ENCODE measurements around the gene IBTK.
A peak's percentile ranks its signal among the peaks of the same experiment; 100 is the strongest.
"Not testable (repeated sequence)": the region's sequence is repeated elsewhere in the genome, so short reads cannot be mapped to it uniquely, and the experiment has no call there.

The IBTK gene, protein sequence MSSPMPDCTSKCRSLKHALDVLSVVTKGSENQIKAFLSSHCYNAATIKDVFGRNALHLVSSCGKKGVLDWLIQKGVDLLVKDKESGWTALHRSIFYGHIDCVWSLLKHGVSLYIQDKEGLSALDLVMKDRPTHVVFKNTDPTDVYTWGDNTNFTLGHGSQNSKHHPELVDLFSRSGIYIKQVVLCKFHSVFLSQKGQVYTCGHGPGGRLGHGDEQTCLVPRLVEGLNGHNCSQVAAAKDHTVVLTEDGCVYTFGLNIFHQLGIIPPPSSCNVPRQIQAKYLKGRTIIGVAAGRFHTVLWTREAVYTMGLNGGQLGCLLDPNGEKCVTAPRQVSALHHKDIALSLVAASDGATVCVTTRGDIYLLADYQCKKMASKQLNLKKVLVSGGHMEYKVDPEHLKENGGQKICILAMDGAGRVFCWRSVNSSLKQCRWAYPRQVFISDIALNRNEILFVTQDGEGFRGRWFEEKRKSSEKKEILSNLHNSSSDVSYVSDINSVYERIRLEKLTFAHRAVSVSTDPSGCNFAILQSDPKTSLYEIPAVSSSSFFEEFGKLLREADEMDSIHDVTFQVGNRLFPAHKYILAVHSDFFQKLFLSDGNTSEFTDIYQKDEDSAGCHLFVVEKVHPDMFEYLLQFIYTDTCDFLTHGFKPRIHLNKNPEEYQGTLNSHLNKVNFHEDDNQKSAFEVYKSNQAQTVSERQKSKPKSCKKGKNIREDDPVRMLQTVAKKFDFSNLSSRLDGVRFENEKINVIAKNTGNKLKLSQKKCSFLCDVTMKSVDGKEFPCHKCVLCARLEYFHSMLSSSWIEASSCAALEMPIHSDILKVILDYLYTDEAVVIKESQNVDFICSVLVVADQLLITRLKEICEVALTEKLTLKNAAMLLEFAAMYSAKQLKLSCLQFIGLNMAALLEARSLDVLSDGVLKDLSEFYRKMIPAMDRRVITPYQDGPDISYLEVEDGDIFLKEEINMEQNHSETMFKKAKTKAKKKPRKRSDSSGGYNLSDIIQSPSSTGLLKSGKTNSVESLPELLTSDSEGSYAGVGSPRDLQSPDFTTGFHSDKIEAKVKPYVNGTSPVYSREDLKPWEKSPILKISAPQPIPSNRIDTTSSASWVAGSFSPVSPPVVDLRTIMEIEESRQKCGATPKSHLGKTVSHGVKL (N-terminal part only)

GRCh38 chr6:82247505-82248272 lies at the start of gene IBTK:
IBTK (minus strand) TSS chr6:82247744; CDS start chr6:82240486, 7,258 bp downstream.
- peak; percentile 97 for FAIRE-seq

GRCh38 chr6:82283771-82284410 lies 36.3 kb upstream of the IBTK start:
- FAIRE-seq, result no peak

DNA sequence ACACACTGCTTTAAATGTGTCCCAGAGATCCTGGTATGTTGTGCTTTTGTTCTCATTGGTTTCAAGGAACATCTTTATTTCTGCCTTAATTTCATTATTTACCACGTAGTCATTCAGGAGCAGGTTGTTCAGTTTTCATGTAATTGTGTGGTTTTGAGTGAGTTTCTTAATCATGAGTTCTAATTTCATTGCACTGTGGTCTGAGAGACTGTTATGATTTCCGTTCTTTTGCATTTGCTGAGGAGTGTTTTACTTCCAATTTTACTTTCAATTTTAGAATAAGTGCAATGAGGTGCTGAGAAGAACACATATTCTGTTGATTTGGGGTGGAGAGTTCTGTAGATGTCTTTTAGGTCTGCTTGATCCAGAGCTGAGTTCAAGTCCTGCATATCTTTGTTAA lies 34.0 kb upstream of the IBTK start:
- not testable (repeated sequence) for FAIRE-seq

GRCh38 chr6:82277686-82278085 lies 30.1 kb upstream of the IBTK start:
- no peak for FAIRE-seq

DNA sequence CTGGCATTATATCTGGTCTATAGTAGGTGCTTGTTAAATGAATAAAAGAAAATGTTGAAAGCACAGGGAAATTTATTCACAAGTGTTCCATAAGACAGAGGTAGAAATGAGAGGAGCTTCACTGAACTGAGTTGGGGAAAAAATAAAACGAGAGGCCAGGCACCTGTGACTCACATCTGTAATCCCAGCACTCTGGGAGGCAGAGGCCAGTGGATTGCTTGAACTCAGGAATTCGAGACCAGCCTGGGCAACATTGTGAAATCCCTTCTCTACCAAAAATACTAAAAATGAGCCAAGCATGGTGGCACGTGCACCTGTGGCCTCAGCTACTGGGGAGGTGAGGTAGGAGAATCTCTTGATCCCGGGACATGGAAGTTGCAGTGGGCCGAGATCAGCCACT lies 28.1 kb upstream of the IBTK start:
- FAIRE-seq, result no peak

GRCh38 chr6:82273295-82273694 lies 25.8 kb upstream of the IBTK start:
- FAIRE-seq, result no peak

GRCh38 chr6:82270881-82271635 lies 23.5 kb upstream of the IBTK start:
- peak; percentile 97 for FAIRE-seq

DNA sequence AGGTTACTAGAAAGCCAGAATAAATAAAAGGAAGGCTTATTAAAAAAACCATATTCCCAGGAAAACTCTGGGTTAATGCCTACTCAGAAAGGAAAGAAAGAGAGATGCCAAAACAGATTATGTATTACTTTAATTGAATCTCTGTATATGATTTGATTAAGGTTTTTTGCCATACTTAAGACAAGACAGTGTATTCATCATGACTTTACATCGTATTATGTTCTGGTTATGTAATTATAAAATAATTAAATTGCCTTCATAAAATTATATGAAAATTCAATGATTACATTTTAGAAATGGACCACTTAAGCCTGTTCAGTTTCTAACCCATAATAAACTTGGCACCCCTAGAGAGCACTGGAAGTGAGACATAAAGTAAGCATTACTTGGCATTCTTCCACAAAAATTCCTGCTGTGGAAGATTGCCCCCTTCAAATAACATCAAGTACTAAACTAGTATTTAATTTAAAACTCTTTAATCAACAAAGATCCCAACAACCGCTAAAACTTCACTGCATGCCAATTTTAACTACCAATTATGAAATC lies 20.8 kb upstream of the IBTK start:
- FAIRE-seq, result peak; percentile 99

- no peak for FAIRE-seq
Measured at GRCh38 chr6:82264824-82265223, 17.3 kb upstream of the IBTK start.

- no peak for FAIRE-seq
Measured at GRCh38 chr6:82264321-82264720, 16.8 kb upstream of the IBTK start.

DNA sequence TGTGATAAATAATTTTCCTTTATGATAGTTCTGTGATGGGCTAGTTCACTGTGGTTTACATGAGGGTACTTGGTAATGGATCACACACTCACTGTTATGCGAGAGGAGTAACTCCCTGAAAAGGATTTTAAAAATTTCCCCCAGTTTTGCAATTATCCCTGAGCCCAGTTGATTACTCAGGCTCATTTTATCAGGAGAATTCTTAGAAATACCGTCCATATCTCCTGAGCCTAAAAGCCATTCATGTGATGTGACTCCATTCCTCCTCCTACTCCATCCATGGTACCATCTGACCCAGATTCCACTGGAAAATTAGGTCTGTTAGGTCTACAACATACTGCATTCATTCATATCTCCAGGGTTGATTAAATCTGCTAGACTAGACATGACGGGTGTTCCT lies 16.4 kb upstream of the IBTK start:
- FAIRE-seq, result peak; percentile 94

GRCh38 chr6:82260997-82261732 lies 13.6 kb upstream of the IBTK start:
- no peak for FAIRE-seq

- FAIRE-seq, result no peak
Measured at GRCh38 chr6:82259389-82259788, 11.8 kb upstream of the IBTK start.

DNA sequence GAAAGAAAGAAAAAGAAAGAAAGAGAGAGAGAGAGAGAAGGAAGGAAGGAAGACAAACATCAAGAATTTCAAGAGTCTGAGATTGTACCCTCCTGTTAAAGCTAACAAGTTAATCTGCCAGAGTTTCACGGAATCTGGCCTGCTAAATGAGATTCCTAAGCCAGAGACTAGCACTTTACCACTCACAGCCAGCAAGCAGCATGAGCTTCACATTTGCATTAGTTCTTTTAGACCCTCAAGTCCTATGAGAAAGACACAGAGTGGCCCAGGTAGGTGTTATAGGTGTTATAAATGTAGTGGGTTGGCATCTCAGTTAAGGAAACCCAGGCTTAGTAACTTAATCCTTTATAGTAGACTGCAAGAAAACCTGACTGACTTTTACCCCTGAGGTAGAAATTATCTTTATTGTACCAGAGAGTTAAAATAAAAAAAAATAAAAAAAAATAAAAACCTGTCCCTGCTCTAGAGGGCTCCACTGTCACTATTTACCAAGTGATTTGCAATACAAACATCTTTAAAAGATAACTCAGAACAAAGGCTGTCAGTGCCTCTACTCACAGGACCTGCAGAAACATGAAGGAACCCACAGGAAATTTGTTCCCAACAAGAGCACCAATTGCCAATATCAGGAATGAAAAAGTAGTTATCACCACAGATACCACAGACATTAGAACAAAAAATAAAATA lies 9.7 kb upstream of the IBTK start:
- FAIRE-seq, result peak; percentile 84

DNA sequence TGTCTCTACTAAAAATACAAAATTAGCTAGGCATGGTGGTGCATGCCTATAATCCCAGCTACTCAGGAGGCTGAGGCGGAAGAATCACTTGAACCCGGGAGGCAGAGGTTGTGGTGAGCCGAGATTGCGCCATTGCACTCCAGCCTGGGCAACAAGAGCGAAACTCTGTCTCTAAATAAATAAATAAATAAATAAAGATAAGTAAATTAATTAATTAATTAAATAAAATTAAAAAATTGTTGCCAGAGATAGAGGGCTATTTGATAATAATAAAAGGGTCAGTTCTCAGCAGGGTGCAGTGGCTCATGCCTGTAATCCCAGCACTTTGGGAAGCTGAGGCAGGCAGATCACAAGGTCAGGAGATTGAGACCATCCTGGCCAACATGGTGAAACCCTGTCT lies 7.2 kb upstream of the IBTK start:
- not testable (repeated sequence) for FAIRE-seq

- FAIRE-seq, result peak; percentile 97
Measured at GRCh38 chr6:82251942-82252341, 4.4 kb upstream of the IBTK start.

GRCh38 chr6:82249381-82250253 lies 2.1 kb upstream of the IBTK start:
- no peak for FAIRE-seq

GRCh38 chr6:82248273-82248735 lies 760 bp upstream of the IBTK start:
- FAIRE-seq, result peak; percentile 90

All from G401.6 (cell line).